ENCODE measurements around the gene EPYC.

The EPYC gene

GRCh38 chr12:90978117-90978770 lies 26.5 kb downstream of the EPYC start:
- no peak overlapping the region for H3K27ac Mint-ChIP-seq
- H3K36me3 Mint-ChIP-seq = no peaks in the 10 kb centered on the region
- no peaks in the 10 kb centered on the region for H3K4me1 Mint-ChIP-seq (ENCODE audit: low read depth)
- H3K4me3 Mint-ChIP-seq = no peak overlapping the region
- H3K9me3 Mint-ChIP-seq (ENCODE audit: low read depth) = no peaks in the 10 kb centered on the region
- H3K27me3 Mint-ChIP-seq = peaks cover 4% of the 10 kb centered on the region

- H3K4me3 Mint-ChIP-seq = no peak overlapping the region
Observed at GRCh38 chr12:90977224-90977623, 27.5 kb downstream of the EPYC start.

GRCh38 chr12:90974286-90974685 lies 30.5 kb downstream of the EPYC start:
- Mint-ChIP-seq H3K4me3 (no peak overlapping the region), H3K27me3 (peaks cover 3% of the 10 kb centered on the region), H3K4me1 (ENCODE audit: low read depth) (no peaks in the 10 kb centered on the region), H3K36me3 (no peaks in the 10 kb centered on the region), H3K27ac (no peak overlapping the region), H3K9me3 (ENCODE audit: low read depth) (no peaks in the 10 kb centered on the region)

More at GRCh38 chr12:90977224-90977623, 27.5 kb downstream of the EPYC start:
- no peaks in the 10 kb centered on the region for H3K36me3 Mint-ChIP-seq
- no peak overlapping the region for H3K27ac Mint-ChIP-seq
- no peaks in the 10 kb centered on the region for H3K4me1 Mint-ChIP-seq (ENCODE audit: low read depth)
- H3K27me3 Mint-ChIP-seq = peaks cover 4% of the 10 kb centered on the region
- H3K9me3 Mint-ChIP-seq (ENCODE audit: low read depth) = no peaks in the 10 kb centered on the region

- Mint-ChIP-seq H3K27me3 (peaks cover 6% of the 10 kb centered on the region), H3K27ac (no peak overlapping the region), H3K4me3 (no peak overlapping the region), H3K4me1 (ENCODE audit: low read depth) (no peaks in the 10 kb centered on the region), H3K9me3 (ENCODE audit: low read depth) (no peaks in the 10 kb centered on the region), H3K36me3 (no peaks in the 10 kb centered on the region)
Observed at GRCh38 chr12:90972226-90972625, 32.5 kb downstream of the EPYC start.

GRCh38 chr12:90970911-90971310 lies 33.9 kb downstream of the EPYC start:
- Mint-ChIP-seq H3K4me1 (ENCODE audit: low read depth) (no peaks in the 10 kb centered on the region), H3K9me3 (ENCODE audit: low read depth) (no peaks in the 10 kb centered on the region), H3K4me3 (no peak overlapping the region), H3K27ac (no peak overlapping the region), H3K36me3 (no peaks in the 10 kb centered on the region), H3K27me3 (peaks cover 7% of the 10 kb centered on the region)

- Mint-ChIP-seq H3K27ac (no peak overlapping the region), H3K4me3 (no peak overlapping the region), H3K27me3 (peaks cover 7% of the 10 kb centered on the region), H3K36me3 (no peaks in the 10 kb centered on the region), H3K9me3 (ENCODE audit: low read depth) (no peaks in the 10 kb centered on the region), H3K4me1 (ENCODE audit: low read depth) (no peaks in the 10 kb centered on the region)
Observed at GRCh38 chr12:90970471-90970870, 34.3 kb downstream of the EPYC start.

- Mint-ChIP-seq H3K4me3 (no peak overlapping the region), H3K27ac (no peak overlapping the region), H3K36me3 (no peaks in the 10 kb centered on the region), H3K9me3 (ENCODE audit: low read depth) (no peaks in the 10 kb centered on the region), H3K4me1 (ENCODE audit: low read depth) (no peaks in the 10 kb centered on the region), H3K27me3 (peaks cover 7% of the 10 kb centered on the region)
Observed at GRCh38 chr12:90969851-90970250, 34.9 kb downstream of the EPYC start.

GRCh38 chr12:90969346-90969745 lies 35.4 kb downstream of the EPYC start:
- no peak overlapping the region for H3K4me3 Mint-ChIP-seq
- H3K36me3 Mint-ChIP-seq = no peaks in the 10 kb centered on the region
- no peaks in the 10 kb centered on the region for H3K4me1 Mint-ChIP-seq (ENCODE audit: low read depth)
- H3K27me3 Mint-ChIP-seq = peaks cover 7% of the 10 kb centered on the region
- H3K9me3 Mint-ChIP-seq (ENCODE audit: low read depth) = no peaks in the 10 kb centered on the region
- no peak overlapping the region for H3K27ac Mint-ChIP-seq

GRCh38 chr12:90965204-90965603 lies 39.6 kb downstream of the EPYC start:
- Mint-ChIP-seq H3K9me3 (ENCODE audit: low read depth) (no peaks in the 10 kb centered on the region), H3K36me3 (no peaks in the 10 kb centered on the region), H3K4me1 (ENCODE audit: low read depth) (no peaks in the 10 kb centered on the region), H3K4me3 (no peak overlapping the region), H3K27ac (no peak overlapping the region), H3K27me3 (peaks cover 5% of the 10 kb centered on the region)

GRCh38 chr12:90964616-90965015 lies 40.2 kb downstream of the EPYC start:
- Mint-ChIP-seq H3K36me3 (no peaks in the 10 kb centered on the region), H3K27ac (no peak overlapping the region), H3K4me3 (no peak overlapping the region), H3K4me1 (ENCODE audit: low read depth) (no peaks in the 10 kb centered on the region), H3K9me3 (ENCODE audit: low read depth) (no peaks in the 10 kb centered on the region), H3K27me3 (peaks cover 5% of the 10 kb centered on the region)

- no peak overlapping the region for H3K27ac Mint-ChIP-seq
- H3K4me1 Mint-ChIP-seq (ENCODE audit: low read depth) = no peaks in the 10 kb centered on the region
- no peak overlapping the region for H3K4me3 Mint-ChIP-seq
- H3K27me3 Mint-ChIP-seq = peaks cover 5% of the 10 kb centered on the region
- H3K36me3 Mint-ChIP-seq = no peaks in the 10 kb centered on the region
- H3K9me3 Mint-ChIP-seq (ENCODE audit: low read depth) = no peaks in the 10 kb centered on the region
Observed at GRCh38 chr12:90963946-90964345, 40.8 kb downstream of the EPYC start.

GRCh38 chr12:90961154-90961553 lies 43.6 kb downstream of the EPYC start:
- Mint-ChIP-seq H3K9me3 (ENCODE audit: low read depth) (no peaks in the 10 kb centered on the region), H3K36me3 (no peaks in the 10 kb centered on the region), H3K4me1 (ENCODE audit: low read depth) (no peaks in the 10 kb centered on the region), H3K27ac (no peak overlapping the region), H3K4me3 (no peak overlapping the region), H3K27me3 (no peaks in the 10 kb centered on the region)

GRCh38 chr12:90959538-90960139 lies 45.1 kb downstream of the EPYC start:
- H3K27me3 Mint-ChIP-seq = no peaks in the 10 kb centered on the region
- no peaks in the 10 kb centered on the region for H3K9me3 Mint-ChIP-seq (ENCODE audit: low read depth)
- no peaks in the 10 kb centered on the region for H3K36me3 Mint-ChIP-seq
- no peak overlapping the region for H3K27ac Mint-ChIP-seq
- no peaks in the 10 kb centered on the region for H3K4me1 Mint-ChIP-seq (ENCODE audit: low read depth)
- no peak overlapping the region for H3K4me3 Mint-ChIP-seq

GRCh38 chr12:90959032-90959431 lies 45.7 kb downstream of the EPYC start:
- no peaks in the 10 kb centered on the region for H3K9me3 Mint-ChIP-seq (ENCODE audit: low read depth)
- no peak overlapping the region for H3K4me3 Mint-ChIP-seq
- no peaks in the 10 kb centered on the region for H3K4me1 Mint-ChIP-seq (ENCODE audit: low read depth)
- H3K27me3 Mint-ChIP-seq = no peaks in the 10 kb centered on the region
- H3K36me3 Mint-ChIP-seq = no peaks in the 10 kb centered on the region
- no peak overlapping the region for H3K27ac Mint-ChIP-seq

GRCh38 chr12:90958347-90958746 lies 46.4 kb downstream of the EPYC start:
- Mint-ChIP-seq H3K27me3 (no peaks in the 10 kb centered on the region), H3K9me3 (ENCODE audit: low read depth) (no peaks in the 10 kb centered on the region), H3K4me3 (no peak overlapping the region), H3K4me1 (ENCODE audit: low read depth) (no peaks in the 10 kb centered on the region), H3K27ac (no peak overlapping the region), H3K36me3 (no peaks in the 10 kb centered on the region)

GRCh38 chr12:90954921-90955320 lies 49.9 kb downstream of the EPYC start, which contains the start of gene CCER1:
TSS of gene CCER1 (minus strand) at chr12:90955176. CDS start at chr12:90954742, 434 bp downstream.
- Mint-ChIP-seq H3K36me3 (no peaks in the 10 kb centered on the region), H3K27me3 (no peaks in the 10 kb centered on the region), H3K4me1 (ENCODE audit: low read depth) (no peaks in the 10 kb centered on the region), H3K27ac (no peak within 1 kb of the TSS), H3K9me3 (ENCODE audit: low read depth) (no peaks in the 10 kb centered on the region), H3K4me3 (no peak within 1 kb of the TSS)
